GM18870 (cell line): ENCODE data around the gene DPM2.

ENCODE experiments used
- ATAC-seq: cut with Tn5 transposase; IDR thresholded peaks from one replicate; pipeline ENCODE4 v1.9.1; 2021; ENCODE audit warnings: moderate library complexity; ENCODE audit not compliant: unreplicated experiment

The DPM2 gene

GRCh38 chr9:127921557-127922120 lies 16.0 kb downstream of the DPM2 start:
- ATAC-seq: no peak

DNA sequence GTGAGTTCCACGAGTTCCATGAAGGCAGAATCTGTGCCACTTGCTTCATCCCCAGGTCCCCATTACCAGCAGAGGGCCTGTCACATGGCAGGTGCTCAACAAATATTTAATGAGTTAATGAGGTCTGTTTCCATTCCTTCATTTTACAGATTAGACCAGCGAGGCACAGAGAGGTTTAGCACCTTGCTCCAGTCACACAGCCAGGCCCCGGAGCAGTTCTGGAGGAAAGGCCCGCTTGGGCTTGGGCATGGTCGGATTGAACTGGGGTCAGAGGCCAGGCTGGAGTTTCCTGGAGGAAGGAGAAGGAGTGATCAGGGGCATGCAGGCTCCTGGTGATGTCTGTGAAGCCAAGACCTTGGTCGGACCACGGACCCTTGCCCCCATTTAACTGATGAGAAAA lies 16.9 kb downstream of the DPM2 start:
- ATAC-seq: no peak

GRCh38 chr9:127919253-127919815 lies 18.3 kb downstream of the DPM2 start:
- ATAC-seq: no peak

DNA sequence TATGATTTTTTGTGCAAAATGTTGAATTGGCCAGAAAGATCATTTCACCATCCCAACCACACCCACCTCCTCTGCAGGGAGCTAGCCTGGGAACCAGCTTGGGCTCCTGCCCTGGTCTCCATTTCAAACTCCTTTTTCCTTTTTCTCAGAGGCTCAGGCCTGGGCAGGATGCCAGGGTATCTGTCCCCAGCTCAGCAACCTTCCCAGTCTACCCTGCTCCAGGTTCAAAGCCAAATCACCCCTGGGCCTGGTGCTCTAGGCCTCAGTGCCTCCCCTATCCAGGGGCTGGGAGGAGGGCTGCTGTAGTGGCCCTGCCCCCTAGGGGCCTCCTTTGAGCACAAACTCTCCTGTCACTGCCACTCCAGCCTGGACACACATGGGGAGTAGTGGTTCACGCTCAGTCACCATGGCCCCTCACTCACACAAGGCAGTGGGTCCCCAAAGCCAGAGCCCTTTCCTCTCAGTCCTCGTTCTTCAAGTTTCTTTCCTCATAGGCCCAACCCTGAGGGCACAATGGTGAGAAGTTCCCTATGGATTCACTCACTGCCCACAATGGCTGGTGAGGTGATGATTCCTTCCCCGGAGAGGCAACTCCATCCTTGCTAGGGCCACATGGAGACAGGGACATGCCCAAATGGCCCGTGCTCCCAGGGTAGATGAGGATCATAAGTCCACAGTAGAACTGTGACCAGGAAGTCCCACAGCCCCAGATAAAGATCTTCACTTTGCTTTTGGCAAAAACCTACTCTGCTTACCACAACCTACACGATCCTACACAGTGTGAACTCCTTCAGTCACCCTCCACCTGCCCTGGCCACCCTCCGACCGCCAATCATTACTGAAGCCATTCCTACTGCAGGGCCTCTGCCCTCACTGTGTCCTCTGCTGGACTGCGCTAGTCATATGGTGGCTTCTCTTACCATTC lies 19.2 kb downstream of the DPM2 start:
- no peak for ATAC-seq

DNA sequence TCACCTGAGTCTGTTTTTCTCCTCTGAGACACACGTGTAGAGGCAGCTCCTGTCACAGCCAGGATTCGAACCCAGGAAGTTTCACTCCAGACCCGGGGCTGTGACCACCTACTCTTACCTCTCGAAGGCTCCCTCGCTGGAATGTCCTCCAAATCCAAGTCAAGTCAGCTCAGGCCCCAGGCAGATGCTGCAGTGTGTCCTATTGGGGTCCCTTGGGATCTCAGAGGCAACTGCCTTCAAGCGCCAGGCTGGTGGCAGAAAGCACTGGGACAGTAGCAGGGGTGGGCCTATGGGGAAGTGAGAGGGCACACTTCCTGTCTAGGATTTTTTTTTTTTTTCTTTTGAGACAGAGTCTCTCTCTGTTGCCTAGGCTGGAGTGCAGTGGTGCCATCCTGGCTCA lies 20.1 kb downstream of the DPM2 start:
- peak; percentile 33 for ATAC-seq

DNA sequence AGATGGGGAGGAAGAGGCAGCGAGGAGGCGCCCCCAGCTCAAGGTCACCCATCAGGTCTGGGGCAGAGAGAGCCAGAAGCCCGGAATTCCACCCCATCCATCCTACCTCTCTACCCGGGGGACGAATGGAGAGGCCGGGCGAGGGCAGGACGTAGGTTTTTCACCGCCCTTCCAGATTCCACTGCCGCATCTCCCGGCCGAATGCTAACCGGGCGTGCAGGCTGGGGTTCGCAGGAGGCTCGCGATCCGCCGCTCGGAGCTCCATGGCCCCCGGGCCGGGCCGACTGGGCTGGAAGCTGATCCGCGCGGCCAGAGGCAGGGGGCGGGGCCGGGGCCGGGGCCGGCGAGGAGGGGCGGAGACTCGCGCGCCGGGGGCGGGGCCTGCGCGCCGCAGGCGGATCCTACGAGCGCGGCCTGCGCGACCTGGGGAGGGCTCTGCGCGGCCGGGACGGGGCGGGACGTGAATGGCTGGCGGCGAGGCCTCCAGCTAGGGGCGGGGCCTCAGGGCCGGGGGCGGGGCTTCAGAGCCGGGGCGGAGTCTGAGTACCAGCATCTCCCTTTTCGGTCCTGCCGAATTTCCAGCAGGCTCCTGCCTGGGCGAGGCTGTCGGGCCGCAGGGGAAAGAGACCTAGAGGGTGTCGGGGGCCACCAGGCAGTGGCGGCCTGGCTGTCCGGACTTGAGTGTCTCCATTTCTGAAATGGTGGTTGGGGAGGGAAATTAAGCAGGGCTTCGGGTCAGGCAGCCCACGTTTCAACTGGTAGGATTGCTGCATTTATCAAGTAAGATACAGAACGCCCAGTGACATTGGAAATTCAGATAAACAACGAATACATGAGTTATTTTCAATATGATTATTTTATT lies 20.7 kb downstream of the DPM2 start, which contains the start of gene ST6GALNAC4:
ST6GALNAC4 (minus strand) TSS at position 322 of the 862 bp plus-strand sequence. CDS start 622 bp downstream, outside the sequence.
- no peak for ATAC-seq

DNA sequence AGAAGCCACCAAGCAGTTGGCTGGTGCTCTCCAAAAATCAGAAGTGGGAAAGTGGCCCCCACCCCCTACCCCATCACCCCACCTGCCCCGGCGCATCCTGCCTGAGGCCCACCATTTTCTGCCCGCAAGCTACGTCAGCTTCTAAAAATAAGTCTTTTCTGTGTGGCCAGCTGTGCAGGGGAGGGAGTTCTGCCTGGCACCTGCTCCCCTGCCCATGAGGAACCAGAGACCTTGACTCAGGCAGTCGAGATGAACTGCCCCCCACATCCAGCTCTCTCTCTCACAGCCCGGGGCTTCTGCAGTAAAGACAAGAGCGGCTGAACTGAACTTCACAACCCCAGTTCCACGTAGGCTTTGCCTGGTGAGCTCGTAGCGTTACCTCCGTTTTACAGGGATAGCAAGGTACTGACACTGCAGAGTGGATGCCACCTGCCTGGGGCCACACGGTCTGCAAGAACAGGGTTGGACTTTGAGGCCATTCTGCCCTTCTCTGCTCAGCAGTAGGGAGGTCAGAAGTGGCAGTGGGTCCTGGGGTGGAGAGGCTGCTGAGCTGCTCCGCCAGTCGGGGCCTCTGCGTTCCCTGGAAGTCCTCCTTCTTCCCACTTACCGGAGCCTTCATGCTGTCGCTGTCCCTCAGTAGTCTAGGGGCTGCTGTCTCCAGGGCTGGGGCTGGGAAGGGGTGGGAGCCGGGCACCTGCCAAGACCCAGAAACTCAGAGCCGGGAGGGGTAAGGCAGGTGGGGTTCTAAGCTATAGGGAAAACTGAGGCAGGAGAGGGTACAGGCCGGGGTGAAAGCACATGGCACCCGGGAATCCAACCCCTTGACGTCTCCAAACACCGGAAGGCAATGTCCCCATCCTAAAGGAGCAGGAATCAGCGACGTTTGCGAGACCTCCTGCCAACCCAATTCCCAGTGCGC lies 21.6 kb downstream of the DPM2 start:
- no peak for ATAC-seq

- no peak for ATAC-seq
Observed at GRCh38 chr9:127915325-127915752, 22.3 kb downstream of the DPM2 start.

DNA sequence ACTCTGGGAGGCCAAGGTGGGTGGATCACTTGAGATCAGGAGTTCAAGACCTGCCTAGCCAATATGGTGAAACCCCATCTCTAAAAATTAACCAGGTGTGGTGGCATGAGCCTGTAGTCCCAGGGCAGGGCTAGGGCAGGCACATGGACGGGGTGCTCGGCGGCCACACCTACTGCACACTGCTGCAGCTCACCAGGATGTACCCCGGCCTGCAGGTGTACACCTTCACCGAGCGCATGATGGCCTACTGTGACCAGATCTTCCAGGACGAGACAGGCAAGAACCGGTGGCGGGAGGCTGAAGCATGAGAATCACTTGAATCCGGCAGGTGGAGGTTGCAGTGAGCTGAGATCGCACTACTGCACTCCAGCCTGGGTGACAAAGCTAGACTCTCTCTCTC lies 24.0 kb downstream of the DPM2 start:
- ATAC-seq: no peak

DNA sequence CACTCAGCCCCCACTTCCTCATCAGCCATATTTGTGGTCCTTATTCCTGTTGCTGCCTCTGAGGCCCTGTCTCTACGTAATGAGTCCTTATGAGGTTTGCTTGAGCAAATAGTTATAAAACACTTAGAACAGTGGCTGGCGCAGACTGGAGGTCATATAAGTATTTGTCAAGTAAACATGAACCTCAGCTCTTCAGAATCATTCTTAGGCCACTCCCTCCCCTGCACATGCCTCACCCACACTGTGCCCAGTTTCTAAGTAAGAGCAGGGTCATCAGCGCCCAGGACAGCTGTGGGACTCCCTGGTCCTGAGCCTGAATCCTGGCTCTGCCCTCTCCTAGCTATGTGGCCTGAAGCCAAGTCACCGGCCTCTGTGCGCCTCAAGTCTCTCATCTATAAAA lies 24.8 kb downstream of the DPM2 start:
- ATAC-seq: no peak

GRCh38 chr9:127912296-127912695 lies 25.4 kb downstream of the DPM2 start:
- no peak for ATAC-seq

DNA sequence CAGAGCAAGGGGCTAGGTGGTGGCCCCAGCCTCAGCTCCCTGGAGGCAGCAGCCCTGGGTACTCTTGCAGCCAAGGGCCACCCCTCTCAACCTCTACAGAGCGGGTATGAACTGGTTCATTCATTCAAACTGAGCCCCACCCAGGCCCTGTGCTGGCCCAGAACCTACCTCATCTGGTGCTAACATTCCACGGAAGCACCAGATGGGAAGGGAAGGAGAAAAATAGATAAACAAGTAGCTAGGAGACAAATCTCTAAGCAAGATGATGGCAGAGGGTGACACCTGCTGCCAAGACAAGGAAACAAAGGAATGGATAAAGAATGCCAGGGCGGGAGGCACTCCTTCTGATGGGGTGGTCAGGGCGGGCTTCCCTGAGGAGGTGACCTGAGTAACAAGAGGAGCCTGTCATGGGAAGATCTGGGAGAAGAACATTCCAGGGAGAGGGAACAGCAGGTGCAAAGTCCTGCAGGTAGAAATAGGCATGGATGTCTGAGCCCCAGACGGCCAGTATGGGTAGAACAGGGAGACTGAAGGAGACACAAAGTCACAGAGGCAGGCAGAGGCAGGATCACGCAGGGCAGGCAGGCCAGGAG lies 26.9 kb downstream of the DPM2 start:
- ATAC-seq: no peak

GRCh38 chr9:127909839-127910273 lies 27.8 kb downstream of the DPM2 start:
- no peak for ATAC-seq

DNA sequence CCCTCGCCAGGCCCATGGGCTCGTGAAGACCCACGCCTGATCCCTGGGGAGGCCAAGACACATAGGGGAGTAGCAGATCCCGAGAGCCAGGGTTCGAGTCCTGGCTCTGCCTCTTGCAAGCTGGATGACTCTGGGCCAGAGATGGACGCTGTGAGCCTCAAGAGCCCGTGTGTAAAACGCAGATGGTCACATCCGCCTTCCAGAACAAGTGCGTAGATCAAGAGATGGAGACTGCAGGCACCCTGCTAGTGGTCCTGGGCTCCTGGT lies 29.1 kb downstream of the DPM2 start:
- ATAC-seq: no peak

DNA sequence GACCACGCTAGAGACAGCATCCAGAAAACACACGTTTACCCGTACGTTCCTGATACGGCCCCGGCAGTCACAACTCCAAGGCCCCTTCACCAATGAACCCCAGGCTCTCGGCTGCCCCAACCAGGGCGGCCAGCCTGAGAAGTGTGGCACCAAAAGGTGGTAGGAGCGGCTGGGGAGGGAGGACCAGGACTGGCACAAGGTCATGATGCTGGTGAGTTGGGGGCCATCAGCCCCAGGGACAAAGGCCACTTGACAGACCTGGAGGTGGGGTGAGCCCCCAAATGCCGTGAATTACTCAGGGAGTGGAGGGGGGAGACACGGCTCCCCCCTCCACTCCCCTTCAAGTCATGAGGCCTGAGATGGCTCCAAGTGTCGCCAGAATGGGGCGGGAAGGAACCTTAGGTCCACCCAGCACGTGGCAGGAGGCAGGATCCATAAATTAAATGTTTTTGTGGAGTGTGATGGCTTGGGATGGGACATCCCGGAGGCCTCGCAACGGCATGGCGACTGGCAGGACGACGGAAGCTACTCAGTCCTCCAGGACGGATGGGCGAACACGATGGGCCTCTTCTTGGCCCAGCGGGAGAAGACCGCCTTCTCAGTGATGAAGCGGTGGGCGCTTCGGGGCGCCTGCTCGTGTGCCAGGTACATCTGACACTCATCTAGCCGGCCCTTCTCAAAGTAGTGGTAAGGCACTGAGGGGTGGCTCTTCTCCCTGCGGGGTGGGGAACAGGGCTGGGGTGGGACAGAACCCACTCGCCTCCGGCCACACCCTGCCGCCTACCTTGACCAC lies 29.6 kb downstream of the DPM2 start:
- no peak for ATAC-seq

GRCh38 chr9:127905788-127906191 lies 31.9 kb downstream of the DPM2 start:
- no peak for ATAC-seq

DNA sequence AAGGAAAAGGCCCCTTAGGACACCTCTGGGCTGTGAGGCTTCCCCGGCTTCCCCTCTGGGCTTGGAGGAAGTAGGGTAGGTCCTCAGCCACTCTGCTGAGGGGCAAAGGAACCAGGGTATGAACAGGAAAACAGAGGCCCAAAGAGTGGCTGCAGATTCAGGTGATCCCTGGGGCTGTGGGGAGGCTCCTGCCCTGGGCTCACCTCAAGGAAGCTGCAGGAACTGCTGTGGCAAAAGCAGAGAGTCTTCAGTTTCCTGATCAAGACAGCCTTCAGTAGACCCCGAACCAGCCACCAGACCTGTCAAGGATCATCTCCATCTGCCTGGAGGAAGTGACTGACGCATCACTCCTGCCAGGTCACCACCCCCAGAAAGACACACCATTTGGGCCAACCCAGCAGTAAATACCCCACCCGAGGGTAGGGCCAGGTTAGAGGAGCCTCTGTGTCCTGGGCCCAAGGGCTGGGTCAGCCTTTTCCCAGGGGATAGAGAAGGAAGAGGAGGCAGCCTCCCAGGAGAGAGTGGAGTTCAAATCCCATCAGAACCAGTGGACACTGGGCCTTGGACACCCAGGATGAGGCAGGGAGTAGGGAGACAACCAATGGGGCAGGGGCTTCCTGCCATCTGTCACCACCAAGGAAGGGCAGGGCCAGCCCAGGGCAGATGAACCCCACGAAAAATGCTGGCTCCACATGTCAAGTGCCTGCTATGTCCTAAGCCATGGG lies 32.5 kb downstream of the DPM2 start:
- no peak for ATAC-seq

GRCh38 chr9:127904561-127905003 lies 33.1 kb downstream of the DPM2 start:
- no peak for ATAC-seq
